K562 (cell line): ENCODE data around the gene HSF5. TPM values are rescaled to one million over a fixed set of nuclear protein-coding genes. Genes with fewer than 3 reads are reported as not detected.
A peak's percentile ranks its signal among the peaks of the same experiment; 100 is the strongest.

Experiments used
- ATAC-seq: fragments of 200-7000 bp; cut with Tn5 transposase; 3 replicates; pipeline ENCODE4 v1.9.1; 2020; ENCODE audit warnings: moderate library complexity
- BruUV-seq: library from RNA; stranded (reverse); fragments of 400-500 nt; replicated peaks from 2 replicates; lab custom pipeline; 2021; lab: Mats Ljungman, UMichigan
- CTCF ChIA-PET: fragments of 300-600 bp; formaldehyde crosslinking; extraction: SDS; loops from one replicate; lab custom pipeline; 2021; ENCODE audit warnings: low intra/inter-chr PET ratio; lab: Yijun Ruan, JAX
- POLR2A ChIA-PET: fragments of 300-600, 350-650 bp; sonication (Branson Sonifier 250); formaldehyde crosslinking; extraction: SDS; loops from one replicate; lab custom pipeline; 2021; ENCODE audit warnings: antibody characterized with exemption, inconsistent platforms; lab: Yijun Ruan, JAX
- DNase-seq, 4 experiments: peaks; one replicate each; pipeline versions ENCODE4 v3.0.0 to v3.0.0-alpha.2; 2011 to 2018; ENCODE audit warnings: low spot score in 3 of 4, mixed read lengths in 3 of 4; ENCODE audit errors: extremely low read depth in 1 of 4
- FAIRE-seq: peaks from 2 replicates; lab custom pipeline; 2011; peaks lifted over from hg19 to GRCh38; lab: Jason Lieb, UNC
- H2AFZ ChIP-seq: 2 replicates; pipeline ENCODE4 v1.6.0; 2011; ENCODE audit warnings: low read depth, low read length, control low read depth, inconsistent platforms
- H3K27ac ChIP-seq: fragments of 200-600 bp; 3 replicates; pipeline ENCODE4 v1.8.0; 2011; ENCODE audit warnings: low read depth, mild to moderate bottlenecking, control low read depth, inconsistent platforms, low read length, moderate library complexity, mixed read lengths; ENCODE audit errors: extremely low read depth
- H3K27me3 ChIP-seq, 2 experiments: fragments of 300-600 bp in 1 of 2; 2 replicates in 1 of 2; 3 replicates in 1 of 2; pipeline versions ENCODE4 v1.6.0 to v1.8.0; 2011; ENCODE audit warnings: inconsistent platforms in 2 of 2, low read length in 2 of 2, mild to moderate bottlenecking in 1 of 2, mixed read lengths in 1 of 2, moderate library complexity in 1 of 2; ENCODE audit not compliant: control insufficient read depth in 2 of 2, insufficient read depth in 2 of 2
- H3K36me3 ChIP-seq: fragments of 300-600 bp; 3 replicates; pipeline ENCODE4 v1.8.0; 2011; ENCODE audit warnings: mild to moderate bottlenecking, low read length, inconsistent platforms; ENCODE audit not compliant: control insufficient read depth, insufficient read depth
- H3K4me1 ChIP-seq, 2 experiments: fragments of 200-600 bp in 1 of 2; replicated peaks in 1 of 2; 2 replicates in 1 of 2; 3 replicates in 1 of 2; pipeline versions ENCODE4 v1.5.1 to v1.8.0; 2011; ENCODE audit warnings: inconsistent platforms in 2 of 2, low read length in 2 of 2, mild to moderate bottlenecking in 1 of 2, mixed read lengths in 1 of 2, moderate library complexity in 1 of 2; ENCODE audit not compliant: control insufficient read depth in 2 of 2, insufficient read depth in 2 of 2
- H3K4me2 ChIP-seq: 2 replicates; pipeline ENCODE4 v1.6.1; 2011; ENCODE audit warnings: low read length, control low read depth, inconsistent platforms, mixed read lengths; ENCODE audit not compliant: insufficient read depth
- H3K4me3 ChIP-seq: fragments of 200-600 bp; sonication (generic), shearing (Covaris generic); 2 replicates; pipeline ENCODE4 v1.5.1; 2016; ENCODE audit warnings: control low read depth, inconsistent platforms
- H3K79me2 ChIP-seq: fragments of 200-600 bp; 3 replicates; pipeline ENCODE4 v1.8.0; 2011; ENCODE audit warnings: low read length, inconsistent platforms; ENCODE audit not compliant: control insufficient read depth, insufficient read depth
- H3K9ac ChIP-seq, 2 experiments: 2 replicates each; pipeline versions ENCODE4 v1.6.0 to v1.6.1; 2011; ENCODE audit warnings: low read depth in 2 of 2, low read length in 2 of 2, control low read depth in 1 of 2, inconsistent platforms in 1 of 2, mild to moderate bottlenecking in 1 of 2, mixed read lengths in 1 of 2; ENCODE audit not compliant: insufficient read depth in 1 of 2
- H3K9me1 ChIP-seq: one replicate; pipeline ENCODE4 v1.6.0; 2011; ENCODE audit warnings: inconsistent platforms, mild to moderate bottlenecking, low read length, moderate library complexity; ENCODE audit not compliant: control insufficient read depth, insufficient read depth
- H3K9me3 ChIP-seq: replicated peaks from 2 replicates; pipeline ENCODE4 v1.5.1; 2011; ENCODE audit warnings: low read depth, low read length, inconsistent platforms; ENCODE audit not compliant: control insufficient read depth, insufficient read depth
- H4K20me1 ChIP-seq: replicated peaks from 2 replicates; pipeline ENCODE4 v1.6.1; 2011; ENCODE audit warnings: low read length, inconsistent platforms, mixed read lengths; ENCODE audit not compliant: control insufficient read depth, insufficient read depth
- ASH1L ChIP-seq: fragments of 450-650 bp; IDR thresholded peaks from 2 replicates; pipeline ENCODE4 v1.6.1; 2018; ENCODE audit warnings: borderline replicate concordance, mild to moderate bottlenecking, low read depth; ENCODE audit not compliant: partially characterized antibody
- C11orf30 ChIP-seq: fragments of 450-650 bp; IDR thresholded peaks from 2 replicates; pipeline ENCODE4 v1.6.1; 2016; ENCODE audit warnings: low read depth, mild to moderate bottlenecking
- CBFA2T3 ChIP-seq: fragments of 450-650 bp; IDR thresholded peaks from 2 replicates; pipeline ENCODE4 v1.6.1; 2017
- CREBBP ChIP-seq: IDR thresholded peaks from one replicate; pipeline ENCODE4 v1.6.1; 2012; ENCODE audit warnings: low read depth, mild to moderate bottlenecking, control low read depth, inconsistent platforms, low read length
- DACH1 ChIP-seq: fragments of 450-650 bp; IDR thresholded peaks from 2 replicates; pipeline ENCODE4 v1.6.1; 2018; ENCODE audit not compliant: partially characterized antibody
- EGR1 ChIP-seq: fragments of 450-650 bp; conservative IDR thresholded peaks from 2 replicates; pipeline ENCODE4 v1.6.1; 2017; ENCODE audit warnings: mild to moderate bottlenecking
- ELF4 ChIP-seq: fragments of 450-650 bp; formaldehyde crosslinking; IDR thresholded peaks from 2 replicates; pipeline ENCODE4 v1.4.0; 2022; ENCODE audit warnings: missing genetic modification characterization
- HOXB6 ChIP-seq: fragments of 250-450 bp; sonication (Bioruptor Pico); IDR thresholded peaks from 2 replicates; pipeline ENCODE4 v1.5.1; 2022; ENCODE audit warnings: mild to moderate bottlenecking, borderline replicate concordance
- IRF2 ChIP-seq: sonication (generic); formaldehyde crosslinking; IDR thresholded peaks from 2 replicates; pipeline ENCODE4 v1.8.1; 2022; ENCODE audit warnings: mild to moderate bottlenecking, missing genetic modification reagents
- NFIC ChIP-seq: fragments of 450-650 bp; IDR thresholded peaks from 2 replicates; pipeline ENCODE4 v1.6.1; 2017; ENCODE audit warnings: mild to moderate bottlenecking, inconsistent platforms
- NUFIP1 ChIP-seq: fragments of 450-650 bp; IDR thresholded peaks from 2 replicates; pipeline ENCODE4 v1.6.1; 2018; ENCODE audit not compliant: partially characterized antibody
- RBM22 ChIP-seq: fragments of 200-400 bp; formaldehyde crosslinking; IDR thresholded peaks from 2 replicates; pipeline ENCODE4 v1.6.1; 2018; ENCODE audit warnings: low read length, low read depth; ENCODE audit not compliant: poor library complexity, severe bottlenecking
- VEZF1 ChIP-seq: fragments of 200-800 bp; sonication (Bioruptor generic); IDR thresholded peaks from 2 replicates; pipeline ENCODE4 v1.6.1; 2017; ENCODE audit warnings: missing genetic modification characterization, missing compliant biosample characterization
- ZBTB33 ChIP-seq: sonication (generic); formaldehyde crosslinking; IDR thresholded peaks from 2 replicates; pipeline ENCODE4 v1.8.1; 2023; ENCODE audit warnings: mild to moderate bottlenecking, missing genetic modification reagents
- WGBS: fragments of 100-300 bp; shearing (Covaris generic); methylation state at CpG from one replicate; pipeline ENCODE4 v1.1.6; 2016; ENCODE audit warnings: low coverage, mixed read lengths; ENCODE audit not compliant: insufficient coverage; ENCODE audit errors: missing lambda C conversion rate; 5-methylcytosine and 5-hydroxymethylcytosine counted together
- in situ Hi-C: fragments of 300-500 bp; cut with MboI; formaldehyde crosslinking; loops from 4 replicates; pipeline ENCODE4 v1.15.0; 2018; ENCODE audit warnings: inconsistent platforms, mixed read lengths
- intact Hi-C: fragments of 100-400 bp; cut with micrococcal nuclease; formaldehyde crosslinking; loops from 2 replicates; pipeline ENCODE4 v1.14.2; 2022
- polyA plus RNA-seq, 8 experiments: library from polyadenylated mRNA; depleted of rRNA in 4 of 8; stranded (reverse) in 5 of 8; unstranded in 3 of 8; fragments of >200 nt; fragmentation: Nextera tagmentation in 2 of 8; fragmentation: Illumina TruSeq in 1 of 8; extraction: Ambion mirVana in 2 of 8; extraction: Trizol in 1 of 8; gene quantifications; 2 replicates each; pipeline versions ENCODE4 v1.2.1 to v1.2.3, GENCODE V29; 2011 to 2014; ENCODE audit warnings: inconsistent platforms in 1 of 8, missing spikeins in 1 of 8
- total RNA-seq, 7 experiments: library from RNA; depleted of rRNA in 6 of 7; stranded (reverse); fragments of >200 nt in 6 of 7; fragmentation: Illumina TruSeq in 2 of 7; extraction: Trizol in 2 of 7; gene quantifications; 2 replicates each; pipeline versions ENCODE4 v1.2.1 to v1.2.3, GENCODE V29; 2011 to 2021; ENCODE audit warnings: low replicate concordance in 1 of 7

The HSF5 gene
- total and polyA plus RNA-seq, 9 of the 15 experiments (the other 6 are each of a cell fraction or from before 2014, with no cell fraction given) = 0.04 TPM; not detected in 8

- Histone ChIP-seq H3K4me1 (peaks cover 0 to 33% of the 10 kb centered on the region in 2 experiments; a peak in 4 of 5 replicates), H3K27ac (no peak overlapping the region), H3K27me3 (no peaks in the 10 kb centered on the region), H3K4me2 (no peak overlapping the region), H3K9ac (no peak overlapping the region), H3K9me1 (no peaks in the 10 kb centered on the region), H4K20me1 (no peaks in the 10 kb centered on the region), H3K4me3 (no peak overlapping the region), H3K79me2 (no peaks in the 10 kb centered on the region), H3K36me3 (no peaks in the 10 kb centered on the region), H3K9me3 (no peaks in the 10 kb centered on the region), H2AFZ (no peak overlapping the region)
- FAIRE-seq = peak; percentile 56
- DNase-seq = no peak
- no peak for ATAC-seq
- TF ChIP-seq ELF4 (no peak), ZBTB33 (no peak), VEZF1 (no peak), RBM22 (no peak), NFIC (no peak), DACH1 (no peak), EGR1 (no peak), C11orf30 (no peak), NUFIP1 (no peak), ASH1L (no peak), CBFA2T3 (no peak), HOXB6 (no peak), CREBBP (no peak), IRF2 (CRISPR knock-in tag) (no peak)
- BruUV-seq = no TSS peak
- ChIA-PET CTCF (interaction anchor here (0.7 kb wide), 1 partner anchor 57 kb away, joined by 3 read pairs; no protein-coding TSS in a partner anchor), POLR2A (interaction anchor here (0.6 to 5.4 kb wide), 16 partner anchors 9 to 327 kb away, joined by 3 to 34 read pairs (median 4); partner anchors contain the start of gene SUPT4H1)
- intact Hi-C loops (no loop called here), in situ Hi-C loops (no loop called here)
- 75% methylated on average over 5 of the region's 5 CpGs for WGBS
These were observed 107.7 kb downstream of the HSF5 start for GRCh38 chr17:58380207-58381123.
